Activated T-cell treated with anti-CD3 and anti-CD28 coated beads, Interleukin-2, amount 50 U/mL, for 72 hours (primary cell): Measurements from ENCODE around the gene VPS26A. TPM values are rescaled to one million over a fixed set of nuclear protein-coding genes. Genes with fewer than 3 reads are reported as not detected.

Experiments used
- ATAC-seq, 2 donors: fragments of 150-1000 bp; cut with Tn5 transposase; replicated peaks in 1 of 2; 2 replicates each; pipeline ENCODE4 v1.10.0; 2021; ENCODE audit warnings: moderate library complexity in 2 of 2, mild to moderate bottlenecking in 1 of 2
- DNase-seq, 2 donors: peaks; one replicate each; pipeline ENCODE4 v3.0.0; 2021 to 2022; ENCODE audit warnings: mixed read lengths in 1 of 2
- H3K27ac Mint-ChIP-seq: one replicate; pipeline ENCODE4 v1.8.0; 2022; ENCODE audit warnings: mild to moderate bottlenecking, moderate library complexity, mixed read lengths
- H3K27me3 Mint-ChIP-seq: one replicate; pipeline ENCODE4 v1.8.0; 2022; ENCODE audit warnings: low read depth, mixed read lengths
- H3K36me3 Mint-ChIP-seq, 2 donors: one replicate each; pipeline ENCODE4 v1.8.0; 2022; ENCODE audit warnings: mixed read lengths in 2 of 2, mild to moderate bottlenecking in 1 of 2; ENCODE audit not compliant: insufficient read depth in 2 of 2
- H3K4me1 Mint-ChIP-seq: one replicate; pipeline ENCODE4 v1.8.0; 2022; ENCODE audit warnings: low read depth, mixed read lengths
- H3K4me3 Mint-ChIP-seq, 2 donors: one replicate each; pipeline ENCODE4 v1.8.0; 2022; ENCODE audit warnings: mild to moderate bottlenecking in 2 of 2, mixed read lengths in 2 of 2, moderate library complexity in 2 of 2
- H3K9me3 Mint-ChIP-seq, 2 donors: one replicate each; pipeline ENCODE4 v1.8.0; 2022; ENCODE audit warnings: mixed read lengths in 2 of 2
- total RNA-seq, 2 donors: library from RNA; stranded (reverse); gene quantifications; one replicate each; pipeline ENCODE4 v1.2.3, GENCODE V29; 2022

Gene VPS26A
- total RNA-seq = 10 to 100 TPM; 39.0 to 39.1 TPM

- Mint-ChIP-seq H3K9me3 (no peaks in the 10 kb centered on the region), H3K36me3 (peaks cover 0 to 2% of the 10 kb centered on the region in 2 donors), H3K4me3 (peak within 1 kb of the TSS; percentile 94 to 95), H3K27me3 (no peaks in the 10 kb centered on the region), H3K4me1 (peaks cover 39% of the 10 kb centered on the region), H3K27ac (peak within 1 kb of the TSS; percentile 93)
- ATAC-seq (peak; percentile 91 to 94), DNase-seq (peak; percentile 99 to 100)
These were observed at the start of gene VPS26A for GRCh38 chr10:69123747-69124562. TSS of gene VPS26A (plus strand) at chr10:69124178. CDS start at chr10:69124278, 100 bp downstream.

DNA sequence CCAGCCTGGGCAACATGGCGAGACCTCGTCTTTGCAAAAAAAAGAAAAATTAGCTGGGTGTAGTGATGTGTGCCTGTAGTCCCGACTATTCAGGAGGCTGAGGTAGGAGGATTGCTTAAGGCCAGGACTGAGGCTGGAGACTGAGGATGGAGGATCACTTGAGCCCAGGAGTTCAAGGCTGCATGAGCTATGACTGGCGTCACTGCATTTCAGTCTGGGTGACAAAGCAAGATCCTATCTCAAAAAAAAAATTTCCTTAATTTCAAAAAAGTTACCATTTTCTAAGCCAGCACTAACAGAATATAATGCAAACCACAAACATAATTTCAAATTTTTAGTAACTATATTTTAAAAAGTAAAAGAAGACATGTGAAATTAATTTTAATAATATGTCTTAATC, 49.4 kb upstream of the VPS26A start:
- DNase-seq (no peak), ATAC-seq (no peak)
- H3K27me3 Mint-ChIP-seq = no peaks in the 10 kb centered on the region
- no peak overlapping the region for H3K4me3 Mint-ChIP-seq
- H3K36me3 Mint-ChIP-seq = no peaks in the 10 kb centered on the region
- no peak overlapping the region for H3K27ac Mint-ChIP-seq
- H3K9me3 Mint-ChIP-seq = no peaks in the 10 kb centered on the region
- peaks cover 16% of the 10 kb centered on the region for H3K4me1 Mint-ChIP-seq

DNA sequence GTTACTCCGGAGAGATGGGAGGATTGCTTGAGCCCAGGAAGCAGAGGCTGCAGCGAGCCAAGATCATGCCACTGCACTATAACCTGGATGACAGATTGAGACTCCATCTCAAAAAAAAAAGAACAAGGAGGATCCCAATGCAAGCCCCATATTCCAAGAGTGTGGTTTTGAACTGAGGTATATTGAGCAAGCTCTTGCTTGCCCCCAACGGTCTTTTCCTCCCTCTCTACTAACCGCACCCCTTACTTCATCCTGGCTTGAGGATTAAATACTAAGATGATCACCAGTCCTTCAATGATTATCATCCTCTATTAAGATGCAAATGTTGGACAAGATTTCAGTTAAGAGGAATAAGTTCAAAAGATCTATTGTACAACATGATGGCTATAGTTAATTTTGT, 48.5 kb upstream of the VPS26A start:
- no peak overlapping the region for H3K27ac Mint-ChIP-seq
- H3K4me1 Mint-ChIP-seq = peaks cover 16% of the 10 kb centered on the region
- H3K27me3 Mint-ChIP-seq = no peaks in the 10 kb centered on the region
- no peaks in the 10 kb centered on the region for H3K36me3 Mint-ChIP-seq
- no peak for DNase-seq
- ATAC-seq = no peak
- H3K9me3 Mint-ChIP-seq = no peaks in the 10 kb centered on the region
- no peak overlapping the region for H3K4me3 Mint-ChIP-seq

DNA sequence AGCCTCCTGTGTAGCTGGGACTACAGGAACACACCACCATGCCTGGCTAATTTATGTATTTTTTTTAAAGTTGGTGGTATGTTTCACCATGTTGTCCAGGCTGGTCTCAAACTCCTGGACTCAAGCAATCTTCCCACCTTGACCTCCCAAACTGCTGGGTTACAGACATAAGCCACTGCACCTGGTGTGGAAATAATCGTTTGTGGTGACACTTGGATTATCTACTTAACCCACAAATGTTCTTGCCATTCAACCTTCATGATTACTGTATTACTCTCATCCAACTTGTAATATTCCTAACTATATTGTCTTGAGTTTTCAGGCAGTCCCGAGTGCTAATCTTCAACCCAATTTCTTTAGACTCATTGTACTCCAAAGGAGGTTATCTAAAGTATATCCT, 45.7 kb upstream of the VPS26A start:
- H3K27ac Mint-ChIP-seq = no peak overlapping the region
- ATAC-seq = no peak
- H3K36me3 Mint-ChIP-seq = no peaks in the 10 kb centered on the region
- no peak for DNase-seq
- no peak overlapping the region for H3K4me3 Mint-ChIP-seq
- H3K9me3 Mint-ChIP-seq = no peaks in the 10 kb centered on the region
- peaks cover 10% of the 10 kb centered on the region for H3K4me1 Mint-ChIP-seq
- no peaks in the 10 kb centered on the region for H3K27me3 Mint-ChIP-seq

GRCh38 chr10:69080226-69080625, 43.8 kb upstream of the VPS26A start:
- Mint-ChIP-seq H3K4me1 (peaks cover 5% of the 10 kb centered on the region), H3K27ac (no peak overlapping the region), H3K9me3 (no peaks in the 10 kb centered on the region), H3K4me3 (no peak overlapping the region), H3K36me3 (no peaks in the 10 kb centered on the region), H3K27me3 (no peaks in the 10 kb centered on the region)
- ATAC-seq (no peak), DNase-seq (no peak)

GRCh38 chr10:69086001-69086509, 37.9 kb upstream of the VPS26A start:
- Mint-ChIP-seq H3K27ac (peak overlapping the region; percentile 22), H3K4me1 (peaks cover 48% of the 10 kb centered on the region), H3K4me3 (peak overlapping the region; percentile 71 to 76), H3K36me3 (peaks cover 11 to 25% of the 10 kb centered on the region in 2 donors), H3K27me3 (no peaks in the 10 kb centered on the region), H3K9me3 (no peaks in the 10 kb centered on the region)
- ATAC-seq (no peak), DNase-seq (no peak)

GRCh38 chr10:69087590-69088470, 36.1 kb upstream of the VPS26A start, which contains the start of gene SRGN:
TSS of gene SRGN (plus strand) at chr10:69088103. CDS start at chr10:69088158, 55 bp downstream.
- Mint-ChIP-seq H3K4me1 (peaks cover 66% of the 10 kb centered on the region), H3K27me3 (no peaks in the 10 kb centered on the region), H3K36me3 (peaks cover 13 to 28% of the 10 kb centered on the region in 2 donors), H3K9me3 (no peaks in the 10 kb centered on the region), H3K4me3 (peak within 1 kb of the TSS; percentile 87 to 92), H3K27ac (peak within 1 kb of the TSS; percentile 98)
- peak; percentile 77 to 81 for DNase-seq
- ATAC-seq = peak; percentile 59 to 61

GRCh38 chr10:69088471-69088769, 35.6 kb upstream of the VPS26A start:
- Mint-ChIP-seq H3K4me1 (peaks cover 72% of the 10 kb centered on the region), H3K9me3 (no peaks in the 10 kb centered on the region), H3K27ac (peak overlapping the region; percentile 98), H3K27me3 (no peaks in the 10 kb centered on the region), H3K36me3 (peaks cover 15 to 32% of the 10 kb centered on the region in 2 donors), H3K4me3 (peak overlapping the region; percentile 87 to 92)
- DNase-seq (peak in 1 of 2 donors; percentile 24), ATAC-seq (peak in 1 of 2 donors; percentile 4)

- H3K36me3 Mint-ChIP-seq = peaks cover 16 to 35% of the 10 kb centered on the region in 2 donors
- peak; percentile 25 to 35 for ATAC-seq
These were observed 35.0 kb upstream of the VPS26A start for GRCh38 chr10:69088801-69089501.

DNA sequence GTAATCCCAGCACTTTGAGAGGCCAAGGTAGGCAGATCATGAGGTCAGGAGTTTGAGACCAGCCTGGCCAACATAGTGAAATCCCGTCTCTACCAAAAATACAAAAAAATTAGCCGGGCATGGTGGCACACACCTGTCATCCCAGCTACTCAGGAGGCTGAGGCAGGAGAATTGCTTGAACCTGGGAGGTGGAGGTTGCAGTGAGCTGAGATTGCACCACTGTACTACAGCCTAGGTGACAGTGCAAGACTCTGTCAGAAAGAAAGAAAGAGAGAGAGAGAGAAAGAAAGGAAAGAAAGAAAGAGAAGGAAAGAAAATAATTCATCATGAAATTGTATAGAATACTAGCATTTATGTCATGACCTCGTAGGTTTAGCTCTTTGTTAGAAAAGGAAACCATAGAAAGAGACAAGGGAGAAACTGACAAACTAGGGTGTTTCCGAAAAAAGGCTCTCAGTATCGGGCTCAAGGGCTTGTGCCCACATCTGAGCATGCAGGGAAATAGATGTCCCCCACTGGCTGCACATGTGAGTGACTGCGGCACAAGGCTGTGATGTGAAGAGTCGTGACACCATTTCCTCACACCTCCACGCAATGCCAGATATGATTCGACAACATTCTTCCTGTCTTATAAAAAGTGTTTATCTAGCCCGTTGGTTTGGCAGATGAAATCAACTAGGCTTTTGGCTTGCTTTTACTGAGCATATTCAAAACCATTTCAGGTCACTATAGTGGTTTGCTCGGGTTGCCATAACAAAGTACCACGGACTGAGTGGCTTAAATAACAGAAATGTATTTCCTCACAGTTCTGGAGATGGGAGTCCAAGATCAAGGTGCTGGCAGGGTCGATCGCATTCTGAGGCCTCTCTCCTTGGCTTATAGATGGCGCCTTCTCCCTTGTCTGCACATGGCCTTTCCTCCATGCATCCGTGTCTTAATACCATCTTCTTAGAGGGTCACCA, 34.1 kb upstream of the VPS26A start:
- DNase-seq (peak; percentile 86 to 91), ATAC-seq (peak; percentile 80 to 83)
- Mint-ChIP-seq H3K36me3 (peaks cover 16 to 35% of the 10 kb centered on the region in 2 donors), H3K9me3 (no peaks in the 10 kb centered on the region), H3K4me3 (peak overlapping the region; percentile 87 to 92), H3K27ac (peak overlapping the region; percentile 86), H3K4me1 (peaks cover 76% of the 10 kb centered on the region), H3K27me3 (no peaks in the 10 kb centered on the region)

More at GRCh38 chr10:69088801-69089501, 35.0 kb upstream of the VPS26A start:
- Mint-ChIP-seq H3K4me3 (peak overlapping the region; percentile 87 to 92), H3K27me3 (no peaks in the 10 kb centered on the region), H3K9me3 (no peaks in the 10 kb centered on the region), H3K4me1 (peaks cover 77% of the 10 kb centered on the region), H3K27ac (peak overlapping the region; percentile 98)
- DNase-seq = peak; percentile 49 to 67

DNA sequence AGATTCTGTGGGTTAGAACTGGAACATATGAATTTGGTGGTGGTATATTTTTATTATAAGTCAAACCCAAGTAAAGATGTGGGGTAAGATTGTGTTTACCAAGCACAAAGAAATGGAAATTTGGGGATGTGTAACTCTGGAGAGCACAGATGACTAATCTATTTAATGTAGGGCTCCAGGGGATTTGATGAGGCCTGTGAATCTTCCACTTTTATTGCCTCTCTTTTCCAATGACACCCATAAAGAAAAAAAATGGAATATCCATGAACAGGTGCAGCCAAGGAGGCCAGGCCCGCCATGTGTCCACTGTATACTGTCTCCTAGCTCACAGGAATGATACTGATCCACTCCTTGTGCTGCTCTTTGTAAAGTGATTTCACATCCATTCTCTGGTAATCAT, 33.3 kb upstream of the VPS26A start:
- H3K27me3 Mint-ChIP-seq = no peaks in the 10 kb centered on the region
- no peak for DNase-seq
- peak overlapping the region; percentile 86 for H3K27ac Mint-ChIP-seq
- H3K9me3 Mint-ChIP-seq = no peaks in the 10 kb centered on the region
- H3K4me1 Mint-ChIP-seq = peaks cover 73% of the 10 kb centered on the region
- peak overlapping the region; percentile 87 to 92 for H3K4me3 Mint-ChIP-seq
- no peak for ATAC-seq
- peaks cover 18 to 37% of the 10 kb centered on the region in 2 donors for H3K36me3 Mint-ChIP-seq
